HEK293 (cell line): Measurements from ENCODE around the gene KMT2A.

ENCODE experiments used
- CTCF ChIA-PET: fragments of 350-600 bp; formaldehyde crosslinking; extraction: SDS; loops from one replicate; lab custom pipeline; 2021; ENCODE audit warnings: antibody characterized with exemption; lab: Yijun Ruan, JAX
- POLR2A ChIA-PET: fragments of 300-600 bp; formaldehyde crosslinking; extraction: SDS; loops from one replicate; lab custom pipeline; 2020; ENCODE audit warnings: antibody characterized with exemption, inconsistent platforms; lab: Yijun Ruan, JAX
- H3K27ac ChIP-seq: fragments of 200-500 bp; sonication (Bioruptor generic); 2 replicates; pipeline ENCODE4 v1.5.1; 2014; ENCODE audit warnings: low read depth, low read length, control low read depth, inconsistent platforms; ENCODE audit errors: extremely low read depth
- H3K36me3 ChIP-seq, 2 experiments: fragments of 200-500 bp in 1 of 2; sonication (Bioruptor generic) in 1 of 2; 1 replicate in 1 of 2; 2 replicates in 1 of 2; pipeline ENCODE4 v1.5.1; 2014 to 2017; ENCODE audit warnings: inconsistent platforms in 2 of 2, low read length in 2 of 2; ENCODE audit not compliant: control insufficient read depth in 2 of 2, insufficient read depth in 1 of 2
- H3K4me1 ChIP-seq: fragments of 200-500 bp; sonication (Bioruptor generic); 2 replicates; pipeline ENCODE4 v1.5.1; 2014; ENCODE audit warnings: mild to moderate bottlenecking, low read length, inconsistent platforms; ENCODE audit not compliant: control insufficient read depth, insufficient read depth
- H3K4me3 ChIP-seq: 2 replicates; pipeline ENCODE4 v1.5.1; 2011; ENCODE audit warnings: low read depth, mild to moderate bottlenecking, control low read depth, low read length, moderate library complexity
- H3K9me3 ChIP-seq: fragments of 200-500 bp; sonication (Bioruptor generic); 2 replicates; pipeline ENCODE4 v1.5.1; 2014; ENCODE audit warnings: low read depth, low read length, inconsistent platforms; ENCODE audit not compliant: control insufficient read depth, insufficient read depth
- CTCF ChIP-seq: fragments of 450-650 bp; formaldehyde crosslinking; IDR thresholded peaks from 2 replicates; pipeline ENCODE4 v1.5.1; 2016; ENCODE audit warnings: missing biosample characterization, missing genetic modification characterization
- EGR2 ChIP-seq: fragments of 450-650 bp; formaldehyde crosslinking; IDR thresholded peaks from 2 replicates; pipeline ENCODE4 v1.5.1; 2016; ENCODE audit warnings: low read depth, missing biosample characterization, missing genetic modification characterization
- GLIS1 ChIP-seq: fragments of 450-650 bp; formaldehyde crosslinking; IDR thresholded peaks from 2 replicates; pipeline ENCODE4 v1.5.1; 2016; ENCODE audit warnings: missing biosample characterization, missing genetic modification characterization
- GLIS2 ChIP-seq: fragments of 450-650 bp; formaldehyde crosslinking; IDR thresholded peaks from 2 replicates; pipeline ENCODE4 v1.5.1; 2016; ENCODE audit warnings: missing biosample characterization, missing genetic modification characterization
- OVOL3 ChIP-seq: fragments of 450-650 bp; formaldehyde crosslinking; IDR thresholded peaks from 2 replicates; pipeline ENCODE4 v1.5.1; 2016; ENCODE audit warnings: missing biosample characterization, missing genetic modification characterization
- PRDM1 ChIP-seq: fragments of 450-650 bp; formaldehyde crosslinking; IDR thresholded peaks from 2 replicates; pipeline ENCODE4; 2016; ENCODE audit warnings: missing biosample characterization, missing genetic modification characterization
- PRDM10 ChIP-seq: fragments of 450-650 bp; formaldehyde crosslinking; IDR thresholded peaks from 2 replicates; pipeline ENCODE4 v1.5.1; 2016; ENCODE audit warnings: missing biosample characterization, missing genetic modification characterization
- WT1 ChIP-seq: fragments of 450-650 bp; formaldehyde crosslinking; IDR thresholded peaks from 2 replicates; pipeline ENCODE4 v1.5.1; 2016; ENCODE audit warnings: missing biosample characterization, missing genetic modification characterization
- ZBTB1 ChIP-seq: fragments of 450-650 bp; formaldehyde crosslinking; IDR thresholded peaks from 2 replicates; pipeline ENCODE4 v1.5.1; 2016; ENCODE audit warnings: missing biosample characterization, missing genetic modification characterization
- ZBTB21 ChIP-seq: fragments of 450-650 bp; formaldehyde crosslinking; IDR thresholded peaks from 2 replicates; pipeline ENCODE4 v1.5.1; 2017; ENCODE audit warnings: missing biosample characterization, missing genetic modification characterization
- ZBTB44 ChIP-seq: fragments of 450-650 bp; IDR thresholded peaks from 2 replicates; pipeline ENCODE4 v1.5.1; 2018; ENCODE audit warnings: missing biosample characterization, mild to moderate bottlenecking, missing genetic modification characterization
- ZFHX2 ChIP-seq: fragments of 450-650 bp; formaldehyde crosslinking; conservative IDR thresholded peaks from 2 replicates; pipeline ENCODE4 v1.5.1; 2016; ENCODE audit warnings: missing biosample characterization, missing genetic modification characterization
- ZNF184 ChIP-seq: fragments of 450-650 bp; IDR thresholded peaks from 2 replicates; pipeline ENCODE4 v1.5.1; 2018; ENCODE audit warnings: missing biosample characterization, mild to moderate bottlenecking, missing genetic modification characterization
- ZNF214 ChIP-seq: fragments of 450-650 bp; formaldehyde crosslinking; IDR thresholded peaks from 2 replicates; pipeline ENCODE4 v1.5.1; 2017; ENCODE audit warnings: missing biosample characterization, mild to moderate bottlenecking, missing genetic modification characterization, borderline replicate concordance
- ZNF239 ChIP-seq: fragments of 450-650 bp; formaldehyde crosslinking; IDR thresholded peaks from 2 replicates; pipeline ENCODE4 v1.5.1; 2016; ENCODE audit warnings: missing biosample characterization, missing genetic modification characterization
- ZNF280D ChIP-seq: fragments of 450-650 bp; formaldehyde crosslinking; IDR thresholded peaks from 2 replicates; pipeline ENCODE4 v1.5.1; 2016; ENCODE audit warnings: missing biosample characterization, missing genetic modification characterization
- ZNF449 ChIP-seq: fragments of 450-650 bp; formaldehyde crosslinking; IDR thresholded peaks from 2 replicates; pipeline ENCODE4 v1.5.1; 2017; ENCODE audit warnings: missing biosample characterization, mild to moderate bottlenecking, missing genetic modification characterization, moderate library complexity
- ZNF48 ChIP-seq: fragments of 450-650 bp; formaldehyde crosslinking; IDR thresholded peaks from 2 replicates; pipeline ENCODE4 v1.5.1; 2016; ENCODE audit warnings: missing biosample characterization, missing genetic modification characterization
- ZNF501 ChIP-seq: fragments of 450-650 bp; formaldehyde crosslinking; IDR thresholded peaks from 2 replicates; pipeline ENCODE4 v1.5.1; 2016; ENCODE audit warnings: missing biosample characterization, missing genetic modification characterization
- ZNF549 ChIP-seq: fragments of 450-650 bp; IDR thresholded peaks from 2 replicates; pipeline ENCODE4 v1.5.1; 2018; ENCODE audit warnings: missing biosample characterization, missing genetic modification characterization, mild to moderate bottlenecking, inconsistent platforms, moderate library complexity
- ZNF596 ChIP-seq: fragments of 450-650 bp; IDR thresholded peaks from 2 replicates; pipeline ENCODE4 v1.5.0; 2018; ENCODE audit warnings: missing biosample characterization, mild to moderate bottlenecking, missing genetic modification characterization, moderate library complexity
- ZNF654 ChIP-seq: fragments of 450-650 bp; formaldehyde crosslinking; IDR thresholded peaks from 2 replicates; pipeline ENCODE4 v1.5.1; 2016; ENCODE audit warnings: low read depth, missing biosample characterization, missing genetic modification characterization
- ZNF785 ChIP-seq: fragments of 450-650 bp; formaldehyde crosslinking; IDR thresholded peaks from 2 replicates; pipeline ENCODE4 v1.5.1; 2016; ENCODE audit warnings: missing biosample characterization, missing genetic modification characterization
- ZNF830 ChIP-seq: fragments of 450-650 bp; IDR thresholded peaks from 2 replicates; pipeline ENCODE4 v1.5.0; 2018; ENCODE audit warnings: missing biosample characterization, missing genetic modification characterization, low read depth, mild to moderate bottlenecking, moderate library complexity
- ZSCAN18 ChIP-seq: fragments of 450-650 bp; formaldehyde crosslinking; IDR thresholded peaks from 2 replicates; pipeline ENCODE4 v1.5.1; 2016; ENCODE audit warnings: missing biosample characterization, missing genetic modification characterization

Gene KMT2A

GRCh38 chr11:118521892-118522311 is 85.6 kb downstream of the KMT2A start (continued):
- no peak for TF ChIP-seq ZNF280D (tag by site-specific recombination)
- TF ChIP-seq OVOL3 (tag by site-specific recombination) = no peak
- no peak for TF ChIP-seq ZNF596 (tag by site-specific recombination)
- no peak for TF ChIP-seq ZNF184 (tag by site-specific recombination)
- TF ChIP-seq ZBTB44 = no peak
- no peak for TF ChIP-seq ZNF449 (tag by site-specific recombination)
- no peak for TF ChIP-seq ZNF785
- no peak for TF ChIP-seq CTCF
- TF ChIP-seq ZNF501 = no peak
- TF ChIP-seq GLIS2 (tag by site-specific recombination) = no peak
- no peak for TF ChIP-seq PRDM10
- no peak for TF ChIP-seq ZNF239 (tag by site-specific recombination)
- TF ChIP-seq, all 188 proteins: peak for 0

GRCh38 chr11:118522571-118523072 is 86.3 kb downstream of the KMT2A start:
- peaks cover 3 to 77% of the 10 kb centered on the region in 2 experiments; a peak in 2 of 3 replicates for H3K36me3 ChIP-seq
- POLR2A ChIA-PET = no interaction called here
- no peak overlapping the region for H3K27ac ChIP-seq
- no peak overlapping the region for H3K4me3 ChIP-seq
- CTCF ChIA-PET = interaction anchor here (0.7 kb wide), 2 partner anchors 14 to 162 kb away, joined by 3 to 4 read pairs; no protein-coding TSS in a partner anchor
- no peaks in the 10 kb centered on the region for H3K9me3 ChIP-seq
- no peaks in the 10 kb centered on the region for H3K4me1 ChIP-seq
- TF ChIP-seq GLIS1 (tag by site-specific recombination) = peak; percentile 24; the same call in 1 of the 2 replicates
- no peak for TF ChIP-seq ZNF830
- TF ChIP-seq EGR2 (tag by site-specific recombination) = peak; percentile 87
- no peak for TF ChIP-seq ZNF48 (tag by site-specific recombination)
- peak; percentile 97 for TF ChIP-seq PRDM1
- peak; percentile 86 for TF ChIP-seq ZFHX2
- no peak for TF ChIP-seq ZSCAN18 (tag by site-specific recombination)
- TF ChIP-seq ZNF214 (tag by site-specific recombination) = no peak
- no peak for TF ChIP-seq ZBTB21 (tag by site-specific recombination)
- peak; percentile 23 for TF ChIP-seq ZNF654 (tag by site-specific recombination)
- no peak for TF ChIP-seq ZNF549
- peak; percentile 48; the same call in 1 of the 2 replicates for TF ChIP-seq WT1
- no peak for TF ChIP-seq ZBTB1 (tag by site-specific recombination)
